Measurements from ENCODE around the gene VGF.

Gene VGF

GRCh38 chr7:101129603-101130117, 35.7 kb downstream of the VGF start:
- DNase-seq (ENCODE audit: insufficient read length, low spot score) (no peak), FAIRE-seq (no peak)
- TF ChIP-seq CTCF (IDR thresholded peaks at IDR 0.05; ENCODE audit: insufficient read depth, missing control alignments), result no peak

DNA sequence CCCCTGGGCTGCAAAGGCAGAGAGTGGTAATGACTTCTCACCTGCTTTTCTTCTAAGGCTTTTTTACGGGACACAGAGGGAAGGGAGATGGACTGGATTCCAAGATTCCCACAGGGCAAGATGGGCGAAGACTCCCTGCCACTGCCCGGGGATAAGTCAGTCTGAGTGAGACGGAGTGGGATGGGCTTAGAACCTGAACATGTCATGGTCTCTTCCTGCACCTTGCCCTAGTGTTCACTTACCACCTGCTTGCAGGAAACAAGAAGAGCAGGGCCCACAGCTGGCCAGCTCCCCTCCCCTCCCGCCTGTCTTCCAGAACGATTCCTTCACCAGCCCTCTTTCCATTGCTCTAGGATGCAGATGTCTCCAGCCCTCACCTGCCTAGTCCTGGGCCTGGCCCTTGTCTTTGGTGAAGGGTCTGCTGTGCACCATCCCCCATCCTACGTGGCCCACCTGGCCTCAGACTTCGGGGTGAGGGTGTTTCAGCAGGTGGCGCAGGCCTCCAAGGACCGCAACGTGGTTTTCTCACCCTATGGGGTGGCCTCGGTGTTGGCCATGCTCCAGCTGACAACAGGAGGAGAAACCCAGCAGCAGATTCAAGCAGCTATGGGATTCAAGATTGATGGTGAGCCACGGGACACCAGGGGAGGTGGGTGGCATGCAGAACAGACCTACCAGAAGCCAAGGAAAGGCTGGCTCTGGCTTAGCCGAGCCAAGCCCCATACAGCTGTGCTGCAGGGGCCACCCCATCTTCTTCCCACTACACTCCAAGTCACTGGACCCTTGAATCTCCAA, 37.1 kb downstream of the VGF start:
- no peak for TF ChIP-seq CTCF (IDR thresholded peaks at IDR 0.05; ENCODE audit: insufficient read depth, missing control alignments)
- DNase-seq (ENCODE audit: insufficient read length, low spot score) (no peak), FAIRE-seq (no peak)

GRCh38 chr7:101127460-101128039, 37.8 kb downstream of the VGF start:
- DNase-seq (ENCODE audit: insufficient read length, low spot score), result no peak
- TF ChIP-seq CTCF (IDR thresholded peaks at IDR 0.05; ENCODE audit: insufficient read depth, missing control alignments), result no peak
- FAIRE-seq, result no peak

DNA sequence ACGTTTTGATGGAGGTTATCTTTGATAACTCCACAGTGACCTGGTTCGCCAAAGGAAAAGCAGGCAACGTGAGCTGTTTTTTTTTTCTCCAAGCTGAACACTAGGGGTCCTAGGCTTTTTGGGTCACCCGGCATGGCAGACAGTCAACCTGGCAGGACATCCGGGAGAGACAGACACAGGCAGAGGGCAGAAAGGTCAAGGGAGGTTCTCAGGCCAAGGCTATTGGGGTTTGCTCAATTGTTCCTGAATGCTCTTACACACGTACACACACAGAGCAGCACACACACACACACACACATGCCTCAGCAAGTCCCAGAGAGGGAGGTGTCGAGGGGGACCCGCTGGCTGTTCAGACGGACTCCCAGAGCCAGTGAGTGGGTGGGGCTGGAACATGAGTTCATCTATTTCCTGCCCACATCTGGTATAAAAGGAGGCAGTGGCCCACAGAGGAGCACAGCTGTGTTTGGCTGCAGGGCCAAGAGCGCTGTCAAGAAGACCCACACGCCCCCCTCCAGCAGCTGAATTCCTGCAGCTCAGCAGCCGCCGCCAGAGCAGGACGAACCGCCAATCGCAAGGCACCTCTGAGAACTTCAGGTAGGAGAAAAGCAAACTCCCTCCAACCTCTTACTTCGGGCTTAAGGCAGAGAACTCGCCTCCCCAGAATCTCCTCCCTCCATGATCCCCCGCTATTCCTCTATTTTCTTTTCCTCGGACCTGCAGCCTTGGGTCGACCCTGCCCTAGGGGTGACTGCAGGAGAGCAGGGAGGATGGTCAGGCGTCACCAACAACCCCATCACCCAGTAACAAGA, 38.5 kb downstream of the VGF start, which contains the start of gene SERPINE1:
SERPINE1 (plus strand) TSS at position 454 of the 809 bp plus-strand sequence. CDS start 1,290 bp downstream, outside the sequence.
- no peak for FAIRE-seq
- no peak for TF ChIP-seq CTCF (IDR thresholded peaks at IDR 0.05; ENCODE audit: insufficient read depth, missing control alignments)
- no peak for DNase-seq (ENCODE audit: insufficient read length, low spot score)

DNA sequence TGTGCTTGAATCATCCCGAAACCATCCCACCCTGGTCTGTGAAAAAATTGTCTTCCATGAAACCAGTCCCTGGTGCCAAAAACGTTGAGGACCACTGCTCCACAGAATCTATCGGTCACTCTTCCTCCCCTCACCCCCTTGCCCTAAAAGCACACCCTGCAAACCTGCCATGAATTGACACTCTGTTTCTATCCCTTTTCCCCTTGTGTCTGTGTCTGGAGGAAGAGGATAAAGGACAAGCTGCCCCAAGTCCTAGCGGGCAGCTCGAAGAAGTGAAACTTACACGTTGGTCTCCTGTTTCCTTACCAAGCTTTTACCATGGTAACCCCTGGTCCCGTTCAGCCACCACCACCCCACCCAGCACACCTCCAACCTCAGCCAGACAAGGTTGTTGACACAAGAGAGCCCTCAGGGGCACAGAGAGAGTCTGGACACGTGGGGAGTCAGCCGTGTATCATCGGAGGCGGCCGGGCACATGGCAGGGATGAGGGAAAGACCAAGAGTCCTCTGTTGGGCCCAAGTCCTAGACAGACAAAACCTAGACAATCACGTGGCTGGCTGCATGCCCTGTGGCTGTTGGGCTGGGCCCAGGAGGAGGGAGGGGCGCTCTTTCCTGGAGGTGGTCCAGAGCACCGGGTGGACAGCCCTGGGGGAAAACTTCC, 39.2 kb downstream of the VGF start:
- no peak for DNase-seq (ENCODE audit: insufficient read length, low spot score)
- FAIRE-seq, result no peak
- TF ChIP-seq CTCF (IDR thresholded peaks at IDR 0.05; ENCODE audit: insufficient read depth, missing control alignments), result no peak

GRCh38 chr7:101124376-101125056, 40.9 kb downstream of the VGF start:
- FAIRE-seq, result no peak
- DNase-seq (ENCODE audit: insufficient read length, low spot score), result no peak
- no peak for TF ChIP-seq CTCF (IDR thresholded peaks at IDR 0.05; ENCODE audit: insufficient read depth, missing control alignments)
